Gastrocnemius medialis (tissue), 4 donors: ENCODE measurements around the gene HNRNPA2B1.

Source experiments
- CTCF ChIP-seq, 5 experiments: fragments of 450-650 bp in 3 of 5; fragments of 200-600 bp in 2 of 5; sonication (generic) in 2 of 5; IDR thresholded peaks in 4 of 5; conservative IDR thresholded peaks in 1 of 5; 1 replicate in 4 of 5; 2 replicates in 1 of 5; pipeline ENCODE4 v1.5.1; 2016 to 2019; ENCODE audit warnings: antibody characterized with exemption in 5 of 5, mild to moderate bottlenecking in 3 of 5, moderate library complexity in 3 of 5
- POLR2A ChIP-seq, 2 donors: fragments of 450-650 bp; IDR thresholded peaks; one replicate each; pipeline ENCODE4 v1.6.1; 2017; ENCODE audit warnings: antibody characterized with exemption in 2 of 2, mild to moderate bottlenecking in 2 of 2, moderate library complexity in 2 of 2

DNA sequence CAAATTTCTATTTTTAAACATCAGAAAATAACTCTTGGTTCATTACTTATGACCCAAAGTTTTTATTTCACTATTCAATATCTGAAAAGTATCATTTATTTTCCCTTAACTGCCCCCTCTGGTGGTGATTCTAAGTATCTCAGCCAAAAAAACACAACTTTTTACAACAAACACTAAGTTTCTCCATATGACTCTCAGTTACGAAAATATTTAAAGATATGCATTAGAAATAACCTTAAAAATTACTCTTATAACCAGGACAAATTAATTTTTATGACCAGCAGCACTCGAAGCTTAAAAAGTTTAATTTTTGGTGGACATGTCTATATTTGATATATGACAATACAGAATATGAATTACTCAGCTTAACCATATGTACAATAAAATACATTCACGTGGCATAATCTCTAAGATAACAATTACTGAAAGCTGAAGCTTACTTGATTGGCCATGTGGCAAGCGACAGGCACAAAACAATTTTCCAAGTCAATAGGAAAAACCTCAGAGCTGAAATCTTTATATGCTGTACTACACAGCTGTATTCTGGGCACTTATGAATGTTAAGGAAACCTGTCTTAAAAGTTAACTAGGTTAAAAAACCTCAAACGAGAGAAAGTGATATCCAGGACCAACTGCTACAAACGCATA is 2.3 kb downstream of the HNRNPA2B1 start:
- TF ChIP-seq CTCF (IDR thresholded peaks at IDR 0.05 in 4 of 5, conservative IDR thresholded peaks at IDR 0.05 in 1 of 5) = peak; percentile 61 to 88 (median 75)
- no peak for TF ChIP-seq POLR2A (IDR thresholded peaks at IDR 0.05)
